Panc1 (cell line): Measurements from ENCODE around the gene CHRDL1. TPM values are rescaled to one million over a fixed set of nuclear protein-coding genes. Genes with fewer than 3 reads are reported as not detected.

ENCODE experiments used
- ATAC-seq: fragments of 200-7000 bp; cut with Tn5 transposase; 2 replicates; pipeline ENCODE4 v1.9.1; 2020; ENCODE audit warnings: mild to moderate bottlenecking, moderate library complexity
- BruUV-seq: library from RNA; stranded (reverse); fragments of 400-500 nt; replicated peaks from 2 replicates; lab custom pipeline; 2021; lab: Mats Ljungman, UMichigan
- CTCF ChIA-PET: fragments of 300-600 bp; sonication (Branson Sonifier 250); formaldehyde crosslinking; loops from one replicate; lab custom pipeline; 2022; ENCODE audit warnings: antibody characterized with exemption; lab: Charles Lee
- POLR2A ChIA-PET: fragments of 300-600 bp; sonication (Branson Sonifier 250); formaldehyde crosslinking; loops from one replicate; lab custom pipeline; 2022; ENCODE audit warnings: antibody characterized with exemption; lab: Charles Lee
- DNase-seq: peaks from one replicate; pipeline ENCODE4 v3.0.0-alpha.2; 2010; ENCODE audit warnings: low read depth, low spot score
- H3K27ac ChIP-seq: 2 replicates; pipeline ENCODE4 v1.5.1; 2011; ENCODE audit warnings: mild to moderate bottlenecking, low read length, inconsistent platforms
- H3K27me3 ChIP-seq: fragments of 200-500 bp; sonication (Bioruptor generic); 2 replicates; pipeline ENCODE4 v1.6.0; 2014; ENCODE audit warnings: low read length, inconsistent platforms; ENCODE audit not compliant: control insufficient read depth, insufficient read depth
- H3K36me3 ChIP-seq: fragments of 200-500 bp; sonication (Bioruptor generic); 2 replicates; pipeline ENCODE4 v1.5.1; 2014; ENCODE audit warnings: inconsistent platforms, mild to moderate bottlenecking, low read length, moderate library complexity; ENCODE audit not compliant: control insufficient read depth, insufficient read depth
- H3K4me1 ChIP-seq: 2 replicates; pipeline ENCODE4 v1.5.1; 2011; ENCODE audit warnings: inconsistent platforms, mild to moderate bottlenecking, low read length, moderate library complexity; ENCODE audit not compliant: control insufficient read depth, insufficient read depth
- H3K4me3 ChIP-seq, 2 experiments: 2 replicates each; pipeline ENCODE4 v1.5.1; 2011 to 2012; ENCODE audit warnings: low read depth in 2 of 2, low read length in 2 of 2, mild to moderate bottlenecking in 2 of 2, inconsistent platforms in 1 of 2, moderate library complexity in 1 of 2
- H3K9me3 ChIP-seq: fragments of 200-500 bp; sonication (Bioruptor generic); 2 replicates; pipeline ENCODE4 v1.5.1; 2014; ENCODE audit warnings: low read depth, mild to moderate bottlenecking, inconsistent platforms, low read length, moderate library complexity; ENCODE audit not compliant: control insufficient read depth, insufficient read depth
- CTCF ChIP-seq: fragments of 450-650 bp; IDR thresholded peaks from 2 replicates; pipeline ENCODE4 v1.5.1; 2017; ENCODE audit warnings: mild to moderate bottlenecking
- POLR2AphosphoS5 ChIP-seq: IDR thresholded peaks from 2 replicates; pipeline ENCODE4 v1.6.1; 2012; ENCODE audit warnings: mild to moderate bottlenecking, low read depth, low read length, moderate library complexity
- REST ChIP-seq, 2 experiments: IDR thresholded peaks; 2 replicates each; pipeline ENCODE4 v1.6.1; 2011 to 2012; ENCODE audit warnings: low read depth in 2 of 2, control low read depth in 1 of 2, low read length in 1 of 2, mild to moderate bottlenecking in 1 of 2, moderate library complexity in 1 of 2; ENCODE audit not compliant: insufficient read depth in 1 of 2
- SIN3A ChIP-seq: IDR thresholded peaks from 2 replicates; pipeline ENCODE4 v1.6.1; 2012; ENCODE audit warnings: low read depth, mild to moderate bottlenecking, low read length, moderate library complexity, borderline replicate concordance; ENCODE audit not compliant: insufficient read depth
- TCF7L2 ChIP-seq: IDR thresholded peaks from 2 replicates; pipeline ENCODE4 v1.6.1; 2011; ENCODE audit warnings: mild to moderate bottlenecking, low read depth, low read length, inconsistent platforms
- in situ Hi-C: cut with HindIII; loops from 2 replicates; pipeline ENCODE4 v1.10.0; 2016; ENCODE audit warnings: low sequenced_read_pairs, low pct_unique_long_range_greater_than_20kb
- intact Hi-C: fragments of 100-400 bp; cut with micrococcal nuclease; formaldehyde crosslinking; loops from one replicate; pipeline ENCODE4 v1.10.0; 2022; ENCODE audit not compliant: unreplicated experiment
- total RNA-seq: library from RNA; stranded (reverse); gene quantifications from one replicate; pipeline ENCODE4 v1.2.1, GENCODE V29; 2021; ENCODE audit not compliant: unreplicated experiment

The CHRDL1 gene
- total RNA-seq, 1 experiment from 2014 or later, result 0.08 TPM

GRCh38 chrX:110750526-110751189 is 45.0 kb downstream of the CHRDL1 start:
- no peak overlapping the region for H3K4me3 ChIP-seq
- POLR2A ChIA-PET, result no interaction called here
- ATAC-seq (no peak), DNase-seq (no peak)
- in situ Hi-C loops (no loop called here), intact Hi-C loops (no loop called here)
- no peak overlapping the region for H3K27ac ChIP-seq
- no peaks in the 10 kb centered on the region for H3K36me3 ChIP-seq
- CTCF ChIA-PET, result no interaction called here
- no peaks in the 10 kb centered on the region for H3K4me1 ChIP-seq
- BruUV-seq, result no TSS peak
- TF ChIP-seq REST (IDR thresholded peaks at IDR 0.05; ENCODE audit: insufficient read depth in 1 of 2, low read depth in 2 of 2, low read length in 1 of 2), result no peak
- TF ChIP-seq CTCF, result no peak
- no peak for TF ChIP-seq TCF7L2
- TF ChIP-seq POLR2AphosphoS5, result no peak
- TF ChIP-seq SIN3A, result no peak
- no peaks in the 10 kb centered on the region for H3K27me3 ChIP-seq
- H3K9me3 ChIP-seq, result no peaks in the 10 kb centered on the region

GRCh38 chrX:110748256-110748806 is 47.3 kb downstream of the CHRDL1 start:
- POLR2A ChIA-PET, result no interaction called here
- Histone ChIP-seq H3K9me3 (no peaks in the 10 kb centered on the region), H3K4me1 (no peaks in the 10 kb centered on the region), H3K27ac (no peak overlapping the region), H3K27me3 (no peaks in the 10 kb centered on the region), H3K4me3 (no peak overlapping the region), H3K36me3 (no peaks in the 10 kb centered on the region)
- TF ChIP-seq SIN3A (no peak), CTCF (no peak), TCF7L2 (no peak), POLR2AphosphoS5 (no peak), REST (IDR thresholded peaks at IDR 0.05; ENCODE audit: insufficient read depth in 1 of 2, low read depth in 2 of 2, low read length in 1 of 2) (no peak)
- intact Hi-C loops, result loop anchor here (2.0 kb wide), 1 partner anchor 22 kb away; no protein-coding TSS in a partner anchor
- DNase-seq (no peak), ATAC-seq (no peak)
- in situ Hi-C loops, result no loop called here
- CTCF ChIA-PET, result no interaction called here
- no TSS peak for BruUV-seq
